ENCODE results near the gene CACNA2D3.

Gene CACNA2D3

GRCh38 chr3:54642147-54642546 is 519.8 kb downstream of the CACNA2D3 start:
- TF ChIP-seq CTCF (conservative IDR thresholded peaks at IDR 0.05; ENCODE audit: low read length): no peak
- no peak overlapping the region for H3K4me3 ChIP-seq (ENCODE audit: low read length)
- no peak for DNase-seq (ENCODE audit: low read depth)

GRCh38 chr3:54647721-54648120 is 525.4 kb downstream of the CACNA2D3 start:
- no peak for TF ChIP-seq CTCF (conservative IDR thresholded peaks at IDR 0.05; ENCODE audit: low read length)
- DNase-seq (ENCODE audit: low read depth): no peak

GRCh38 chr3:54649551-54649950 is 527.2 kb downstream of the CACNA2D3 start:
- H3K4me3 ChIP-seq (ENCODE audit: low read length): no peak overlapping the region
- no peak for TF ChIP-seq CTCF (conservative IDR thresholded peaks at IDR 0.05; ENCODE audit: low read length)
- DNase-seq (ENCODE audit: low read depth): no peak

More at GRCh38 chr3:54647721-54648120, 525.4 kb downstream of the CACNA2D3 start:
- H3K4me3 ChIP-seq (ENCODE audit: low read length): no peak overlapping the region

- H3K4me3 ChIP-seq (ENCODE audit: low read length): no peak overlapping the region
- DNase-seq (ENCODE audit: low read depth): no peak
- no peak for TF ChIP-seq CTCF (conservative IDR thresholded peaks at IDR 0.05; ENCODE audit: low read length)
Observed at GRCh38 chr3:54653456-54654195, 531.3 kb downstream of the CACNA2D3 start.

- no peak overlapping the region for H3K4me3 ChIP-seq (ENCODE audit: low read length)
- DNase-seq (ENCODE audit: low read depth): no peak
- no peak for TF ChIP-seq CTCF (conservative IDR thresholded peaks at IDR 0.05; ENCODE audit: low read length)
Observed at GRCh38 chr3:54654776-54655175, 532.4 kb downstream of the CACNA2D3 start.

- H3K4me3 ChIP-seq (ENCODE audit: low read length): no peak overlapping the region
- no peak for DNase-seq (ENCODE audit: low read depth)
- TF ChIP-seq CTCF (conservative IDR thresholded peaks at IDR 0.05; ENCODE audit: low read length): no peak
Observed at GRCh38 chr3:54659347-54659746, 537.0 kb downstream of the CACNA2D3 start.

- peak; percentile 33 for DNase-seq (ENCODE audit: low read depth)
- no peak overlapping the region for H3K4me3 ChIP-seq (ENCODE audit: low read length)
- TF ChIP-seq CTCF (conservative IDR thresholded peaks at IDR 0.05; ENCODE audit: low read length): no peak
Observed at GRCh38 chr3:54660714-54661132, 538.4 kb downstream of the CACNA2D3 start.
